GM12878 (cell line): ENCODE results near the gene USP35.

Experiments
- ATF2 ChIP-seq: IDR thresholded peaks from 2 replicates; pipeline ENCODE4 v1.6.1; 2012; ENCODE audit warnings: low read length, inconsistent platforms
- ATF3 ChIP-seq: IDR thresholded peaks from 2 replicates; pipeline ENCODE4 v1.6.1; 2011; ENCODE audit warnings: low read depth, mild to moderate bottlenecking, low read length, moderate library complexity, borderline replicate concordance; ENCODE audit errors: extremely low read depth
- CREB1 ChIP-seq: IDR thresholded peaks from 2 replicates; pipeline ENCODE4 v1.6.1; 2012; ENCODE audit warnings: low read depth, mild to moderate bottlenecking, inconsistent platforms
- ETV6 ChIP-seq, 2 experiments: fragments of 450-650 bp in 1 of 2; IDR thresholded peaks in 1 of 2; conservative IDR thresholded peaks in 1 of 2; 2 replicates each; pipeline ENCODE4 v1.6.1; 2014; ENCODE audit warnings: antibody characterized with exemption in 1 of 2, borderline replicate concordance in 1 of 2, low read depth in 1 of 2, mild to moderate bottlenecking in 1 of 2, moderate library complexity in 1 of 2
- MEF2A ChIP-seq: IDR thresholded peaks from 2 replicates; pipeline ENCODE4 v1.6.1; 2011; ENCODE audit warnings: low read depth, mild to moderate bottlenecking, low read length, moderate library complexity; ENCODE audit not compliant: insufficient read depth
- MYC ChIP-seq: IDR thresholded peaks from 2 replicates; pipeline ENCODE4 v1.6.1; 2011; ENCODE audit warnings: mild to moderate bottlenecking, low read length, moderate library complexity, inconsistent platforms; ENCODE audit not compliant: insufficient read depth, insufficient replicate concordance, insufficient read length, severe bottlenecking
- POLR2A ChIP-seq: IDR thresholded peaks from 2 replicates; pipeline ENCODE4 v1.6.1; 2011; ENCODE audit warnings: low read depth, mild to moderate bottlenecking, low read length
- POLR2AphosphoS5 ChIP-seq: IDR thresholded peaks from 2 replicates; pipeline ENCODE4 v1.6.1; 2011; ENCODE audit warnings: mild to moderate bottlenecking, low read length, inconsistent platforms
- RFX5 ChIP-seq: IDR thresholded peaks from 2 replicates; pipeline ENCODE4 v1.6.1; 2011; ENCODE audit warnings: low read depth, low read length, improper control_type of control experiment
- SIN3A ChIP-seq: IDR thresholded peaks from 2 replicates; pipeline ENCODE4 v1.6.1; 2012; ENCODE audit warnings: low read depth, low read length, improper control_type of control experiment
- SMC3 ChIP-seq: IDR thresholded peaks from 2 replicates; pipeline ENCODE4 v1.6.1; 2011; ENCODE audit warnings: low read length, improper control_type of control experiment, borderline replicate concordance
- SUPT20H ChIP-seq: IDR thresholded peaks from 2 replicates; pipeline ENCODE4 v1.6.1; 2011; ENCODE audit warnings: low read depth, mild to moderate bottlenecking, low read length, moderate library complexity, borderline replicate concordance; ENCODE audit not compliant: control insufficient read depth
- YY1 ChIP-seq: IDR thresholded peaks from 2 replicates; pipeline ENCODE4 v1.6.1; 2011; ENCODE audit warnings: low read depth, mild to moderate bottlenecking, low read length
- TF ChIP-seq, protein P1 (sequence below): IDR thresholded peaks from 2 replicates; pipeline ENCODE4 v1.6.1; 2012; ENCODE audit warnings: improper control_type of control experiment, low read depth, low read length; ENCODE audit not compliant: insufficient replicate concordance

GRCh38 chr11:78163828-78164227, 24.9 kb upstream of the USP35 start:
- TF ChIP-seq, protein P1, sequence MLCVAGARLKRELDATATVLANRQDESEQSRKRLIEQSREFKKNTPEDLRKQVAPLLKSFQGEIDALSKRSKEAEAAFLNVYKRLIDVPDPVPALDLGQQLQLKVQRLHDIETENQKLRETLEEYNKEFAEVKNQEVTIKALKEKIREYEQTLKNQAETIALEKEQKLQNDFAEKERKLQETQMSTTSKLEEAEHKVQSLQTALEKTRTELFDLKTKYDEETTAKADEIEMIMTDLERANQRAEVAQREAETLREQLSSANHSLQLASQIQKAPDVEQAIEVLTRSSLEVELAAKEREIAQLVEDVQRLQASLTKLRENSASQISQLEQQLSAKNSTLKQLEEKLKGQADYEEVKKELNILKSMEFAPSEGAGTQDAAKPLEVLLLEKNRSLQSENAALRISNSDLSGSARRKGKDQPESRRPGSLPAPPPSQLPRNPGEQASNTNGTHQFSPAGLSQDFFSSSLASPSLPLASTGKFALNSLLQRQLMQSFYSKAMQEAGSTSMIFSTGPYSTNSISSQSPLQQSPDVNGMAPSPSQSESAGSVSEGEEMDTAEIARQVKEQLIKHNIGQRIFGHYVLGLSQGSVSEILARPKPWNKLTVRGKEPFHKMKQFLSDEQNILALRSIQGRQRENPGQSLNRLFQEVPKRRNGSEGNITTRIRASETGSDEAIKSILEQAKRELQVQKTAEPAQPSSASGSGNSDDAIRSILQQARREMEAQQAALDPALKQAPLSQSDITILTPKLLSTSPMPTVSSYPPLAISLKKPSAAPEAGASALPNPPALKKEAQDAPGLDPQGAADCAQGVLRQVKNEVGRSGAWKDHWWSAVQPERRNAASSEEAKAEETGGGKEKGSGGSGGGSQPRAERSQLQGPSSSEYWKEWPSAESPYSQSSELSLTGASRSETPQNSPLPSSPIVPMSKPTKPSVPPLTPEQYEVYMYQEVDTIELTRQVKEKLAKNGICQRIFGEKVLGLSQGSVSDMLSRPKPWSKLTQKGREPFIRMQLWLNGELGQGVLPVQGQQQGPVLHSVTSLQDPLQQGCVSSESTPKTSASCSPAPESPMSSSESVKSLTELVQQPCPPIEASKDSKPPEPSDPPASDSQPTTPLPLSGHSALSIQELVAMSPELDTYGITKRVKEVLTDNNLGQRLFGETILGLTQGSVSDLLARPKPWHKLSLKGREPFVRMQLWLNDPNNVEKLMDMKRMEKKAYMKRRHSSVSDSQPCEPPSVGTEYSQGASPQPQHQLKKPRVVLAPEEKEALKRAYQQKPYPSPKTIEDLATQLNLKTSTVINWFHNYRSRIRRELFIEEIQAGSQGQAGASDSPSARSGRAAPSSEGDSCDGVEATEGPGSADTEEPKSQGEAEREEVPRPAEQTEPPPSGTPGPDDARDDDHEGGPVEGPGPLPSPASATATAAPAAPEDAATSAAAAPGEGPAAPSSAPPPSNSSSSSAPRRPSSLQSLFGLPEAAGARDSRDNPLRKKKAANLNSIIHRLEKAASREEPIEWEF: no peak
- no peak for TF ChIP-seq ATF2
- TF ChIP-seq POLR2A: no peak
- no peak for TF ChIP-seq YY1
- TF ChIP-seq MEF2A: no peak
- no peak for TF ChIP-seq CREB1
- no peak for TF ChIP-seq MYC
- no peak for TF ChIP-seq SMC3
- no peak for TF ChIP-seq SUPT20H
- no peak for TF ChIP-seq POLR2AphosphoS5
- TF ChIP-seq ATF3: no peak
- TF ChIP-seq SIN3A: no peak
- TF ChIP-seq RFX5: no peak
- no peak for TF ChIP-seq ETV6 (conservative IDR thresholded peaks at IDR 0.05 in 1 of 2, IDR thresholded peaks at IDR 0.05 in 1 of 2; ENCODE audit: borderline replicate concordance in 1 of 2, low read depth in 1 of 2)
